Kidney (tissue), 14 donors: ENCODE results near the gene AIF1L. TPM values are rescaled to one million over a fixed set of nuclear protein-coding genes. Genes with fewer than 3 reads are reported as not detected.

Source experiments
- DNase-seq, 5 donors: peaks; one replicate each; pipeline ENCODE4 v3.0.0-alpha.2; 2013 to 2020
- FAIRE-seq: peaks from 2 replicates; lab custom pipeline; 2012; peaks lifted over from hg19 to GRCh38; lab: Jason Lieb, UNC
- H3K27ac ChIP-seq, 2 donors: one replicate each; pipeline ENCODE4 v1.7.0; 2013; ENCODE audit warnings: low read depth in 2 of 2, low read length in 2 of 2, inconsistent platforms in 1 of 2
- H3K27me3 ChIP-seq: one replicate; pipeline ENCODE4 v1.7.1; 2013; ENCODE audit warnings: low read length, inconsistent platforms; ENCODE audit not compliant: control insufficient read depth, insufficient read depth
- H3K36me3 ChIP-seq, 3 donors: one replicate each; pipeline versions ENCODE4 v1.7.0 to v1.7.1; 2013; ENCODE audit warnings: low read length in 3 of 3, control low read depth in 1 of 3, inconsistent platforms in 1 of 3; ENCODE audit not compliant: insufficient read depth in 3 of 3, control insufficient read depth in 2 of 3
- H3K4me1 ChIP-seq, 3 donors: one replicate each; pipeline versions ENCODE4 v1.7.0 to v1.7.1; 2013; ENCODE audit warnings: low read length in 3 of 3, inconsistent platforms in 1 of 3, low read depth in 1 of 3; ENCODE audit not compliant: control insufficient read depth in 2 of 3, insufficient read depth in 2 of 3
- H3K4me3 ChIP-seq, 3 donors: one replicate each; pipeline versions ENCODE4 v1.7.0 to v1.8.1; 2013; ENCODE audit warnings: low read length in 3 of 3, control low read depth in 1 of 3, inconsistent platforms in 1 of 3
- H3K9ac ChIP-seq, 3 donors: one replicate each; pipeline versions ENCODE4 v1.7.0 to v1.7.1; 2013; ENCODE audit warnings: low read length in 3 of 3, control low read depth in 1 of 3, inconsistent platforms in 1 of 3
- H3K9me3 ChIP-seq, 3 donors: one replicate each; pipeline versions ENCODE4 v1.7.0 to v1.7.1; 2013; ENCODE audit warnings: low read length in 3 of 3, control low read depth in 1 of 3, inconsistent platforms in 1 of 3; ENCODE audit not compliant: control insufficient read depth in 2 of 3, insufficient read depth in 1 of 3
- intact Hi-C: fragments of 100-400 bp; cut with DNase I; formaldehyde crosslinking; loops from one replicate; pipeline ENCODE4 v1.11.1; 2022
- polyA plus RNA-seq: library from polyadenylated mRNA; stranded (reverse); fragments of 350-450 nt; fragmentation: Illumina TruSeq; extraction: RNeasy Lipid Tissue Mini Kit (QIAGEN cat#74804); gene quantifications from one replicate; pipeline ENCODE4 v1.2.3, GENCODE V29; 2014; ENCODE audit warnings: low read depth, low replicate concordance; ENCODE audit not compliant: insufficient read depth
- total RNA-seq: library from RNA; stranded (reverse); fragmentation: NEBNext Ultra II Directional; extraction: Animal tissue kit (Norgen Biotek cat#: 25700); gene quantifications from one replicate; pipeline ENCODE4 v1.2.1, GENCODE V29; 2021
- TF ChIP-seq, protein P1 (sequence below): IDR thresholded peaks from 3 replicates; pipeline ENCODE4 v1.5.1; 2012; ENCODE audit warnings: mild to moderate bottlenecking, moderate library complexity, borderline replicate concordance; ENCODE audit not compliant: insufficient read depth; ENCODE audit errors: extremely low read depth
- donor health status: control.
- donor health status: control.
- donor health status: control.
- donor health status: control.
- donor health status: control.
- donor health status: DM: yes; HTN: yes; CAD: no.
- donor health status: Normal renal cell carcinoma (clear cell type).

AIF1L gene
- total and polyA plus RNA-seq, 2 donors from 2014 or later: 397 to 439 TPM

DNA sequence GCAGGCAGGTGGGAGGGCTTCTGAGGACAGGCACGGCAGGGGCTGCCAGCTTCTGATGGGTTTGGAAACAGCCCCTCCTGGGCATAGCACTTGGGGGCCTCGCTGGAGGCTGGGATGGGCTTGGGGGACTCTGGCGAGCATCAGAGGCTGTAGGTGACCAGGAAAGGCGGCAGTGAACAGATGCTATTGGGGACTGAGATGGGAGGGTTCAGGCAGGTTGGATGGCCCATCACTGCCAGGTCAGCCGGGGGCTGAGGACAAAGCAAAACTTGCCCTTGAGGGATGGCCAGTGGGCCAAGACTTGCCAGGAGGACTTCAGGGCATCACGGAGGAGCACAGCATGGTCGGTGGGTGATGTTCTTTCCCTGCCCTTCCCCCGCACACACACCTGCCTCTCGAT is 6.7 kb downstream of the AIF1L start:
- H3K27me3 ChIP-seq: no peaks in the 10 kb centered on the region
- H3K9me3 ChIP-seq: no peaks in the 10 kb centered on the region
- DNase-seq (no peak), FAIRE-seq (no peak)
- H3K27ac ChIP-seq: peak overlapping the region; percentile 56 to 85
- intact Hi-C loops: no loop called here
- H3K4me3 ChIP-seq: peak overlapping the region in 1 of 3 donors; percentile 29
- TF ChIP-seq, protein P1, sequence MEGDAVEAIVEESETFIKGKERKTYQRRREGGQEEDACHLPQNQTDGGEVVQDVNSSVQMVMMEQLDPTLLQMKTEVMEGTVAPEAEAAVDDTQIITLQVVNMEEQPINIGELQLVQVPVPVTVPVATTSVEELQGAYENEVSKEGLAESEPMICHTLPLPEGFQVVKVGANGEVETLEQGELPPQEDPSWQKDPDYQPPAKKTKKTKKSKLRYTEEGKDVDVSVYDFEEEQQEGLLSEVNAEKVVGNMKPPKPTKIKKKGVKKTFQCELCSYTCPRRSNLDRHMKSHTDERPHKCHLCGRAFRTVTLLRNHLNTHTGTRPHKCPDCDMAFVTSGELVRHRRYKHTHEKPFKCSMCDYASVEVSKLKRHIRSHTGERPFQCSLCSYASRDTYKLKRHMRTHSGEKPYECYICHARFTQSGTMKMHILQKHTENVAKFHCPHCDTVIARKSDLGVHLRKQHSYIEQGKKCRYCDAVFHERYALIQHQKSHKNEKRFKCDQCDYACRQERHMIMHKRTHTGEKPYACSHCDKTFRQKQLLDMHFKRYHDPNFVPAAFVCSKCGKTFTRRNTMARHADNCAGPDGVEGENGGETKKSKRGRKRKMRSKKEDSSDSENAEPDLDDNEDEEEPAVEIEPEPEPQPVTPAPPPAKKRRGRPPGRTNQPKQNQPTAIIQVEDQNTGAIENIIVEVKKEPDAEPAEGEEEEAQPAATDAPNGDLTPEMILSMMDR: no peak
- H3K9ac ChIP-seq: peak overlapping the region in 1 of 3 donors; percentile 2
- peaks cover 0 to 39% (median 17%) of the 10 kb centered on the region in 3 donors for H3K4me1 ChIP-seq
- H3K36me3 ChIP-seq: peaks cover 0 to 5% (median 0%) of the 10 kb centered on the region in 3 donors

DNA sequence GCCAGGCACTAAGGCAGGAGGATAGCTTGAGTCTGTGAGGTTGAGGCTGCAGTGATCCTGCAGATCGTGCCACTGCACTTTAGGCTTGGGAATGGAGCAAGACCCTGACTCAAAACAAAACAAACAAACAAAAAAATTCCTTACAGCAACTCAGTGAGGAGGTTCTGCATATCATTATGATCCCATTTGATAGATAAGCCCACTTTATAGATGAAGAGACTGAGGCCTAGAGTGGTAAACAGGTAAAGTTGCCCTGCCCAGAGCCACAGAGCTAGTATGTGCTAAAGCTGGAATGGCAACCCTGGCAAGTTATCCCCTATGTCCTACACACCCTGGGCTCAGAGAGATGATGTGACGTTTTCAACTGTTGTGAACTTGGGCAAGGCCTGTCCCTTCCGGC is 7.2 kb downstream of the AIF1L start:
- Histone ChIP-seq H3K27me3 (no peaks in the 10 kb centered on the region), H3K4me1 (peaks cover 0 to 39% (median 22%) of the 10 kb centered on the region in 3 donors), H3K36me3 (peaks cover 0 to 5% (median 0%) of the 10 kb centered on the region in 3 donors), H3K9ac (peak overlapping the region in 1 of 3 donors; percentile 2), H3K9me3 (no peaks in the 10 kb centered on the region), H3K4me3 (no peak overlapping the region), H3K27ac (peak overlapping the region in 1 of 2 donors; percentile 56)
- FAIRE-seq: no peak
- no peak for DNase-seq
- intact Hi-C loops: no loop called here
- TF ChIP-seq, protein P1: no peak

DNA sequence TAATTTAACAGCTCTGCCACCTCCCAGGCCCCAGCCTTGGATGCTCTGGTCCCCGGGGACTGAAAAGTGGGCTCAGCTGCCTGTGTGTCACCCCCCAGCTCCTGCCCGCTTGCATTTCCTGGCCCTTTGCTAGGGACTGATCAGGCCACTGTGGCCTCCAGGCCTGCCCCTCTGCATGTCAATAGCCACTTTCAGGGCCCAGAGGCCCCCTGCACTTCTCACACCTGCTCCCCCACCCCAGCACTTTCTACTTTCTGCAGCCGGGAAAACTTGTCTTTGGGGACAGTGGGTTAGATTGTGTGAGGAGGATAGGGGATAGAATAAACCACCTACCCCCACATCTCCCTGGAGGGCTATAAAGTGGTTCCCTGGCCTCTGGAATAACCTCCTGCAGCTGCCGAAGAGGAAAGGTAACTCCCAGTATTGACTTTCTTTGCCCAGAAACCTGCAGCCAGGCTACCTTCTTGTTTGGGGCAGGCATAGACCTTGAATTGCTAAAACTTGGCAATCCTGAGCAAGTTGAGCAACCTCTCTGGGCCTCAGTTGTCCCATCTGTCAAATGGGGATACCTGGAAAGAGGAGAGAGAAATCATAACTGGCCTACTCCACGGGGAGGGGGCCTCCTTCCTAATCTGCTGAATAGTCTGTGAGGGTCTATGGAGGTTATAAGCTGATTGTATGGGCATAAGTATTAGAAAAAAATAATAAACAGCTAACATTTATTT is 7.8 kb downstream of the AIF1L start:
- Histone ChIP-seq H3K27me3 (no peaks in the 10 kb centered on the region), H3K27ac (peak overlapping the region in 1 of 2 donors; percentile 5), H3K9me3 (no peaks in the 10 kb centered on the region), H3K4me1 (peaks cover 0 to 33% (median 22%) of the 10 kb centered on the region in 3 donors), H3K9ac (no peak overlapping the region), H3K36me3 (peaks cover 0 to 2% (median under 1%) of the 10 kb centered on the region in 3 donors), H3K4me3 (no peak overlapping the region)
- FAIRE-seq (no peak), DNase-seq (no peak)
- TF ChIP-seq, protein P1: no peak
- intact Hi-C loops: no loop called here
